GM12891 (cell line): Measurements from ENCODE around the gene TCEAL1.

Source experiments
- POLR2A ChIP-seq: IDR thresholded peaks from 2 replicates; pipeline ENCODE4 v1.6.1; 2011; ENCODE audit warnings: low read depth, low read length, control low read depth
- POLR2AphosphoS5 ChIP-seq: IDR thresholded peaks from 2 replicates; pipeline ENCODE4 v1.6.1; 2011; ENCODE audit warnings: low read depth, low read length, control low read depth
- POU2F2 ChIP-seq: IDR thresholded peaks from 2 replicates; pipeline ENCODE4 v1.6.1; 2011; ENCODE audit warnings: low read depth, mild to moderate bottlenecking, control low read depth, low read length, moderate library complexity
- TAF1 ChIP-seq: IDR thresholded peaks from 2 replicates; pipeline ENCODE4 v1.6.1; 2011; ENCODE audit warnings: low read depth, low read length, control low read depth

DNA sequence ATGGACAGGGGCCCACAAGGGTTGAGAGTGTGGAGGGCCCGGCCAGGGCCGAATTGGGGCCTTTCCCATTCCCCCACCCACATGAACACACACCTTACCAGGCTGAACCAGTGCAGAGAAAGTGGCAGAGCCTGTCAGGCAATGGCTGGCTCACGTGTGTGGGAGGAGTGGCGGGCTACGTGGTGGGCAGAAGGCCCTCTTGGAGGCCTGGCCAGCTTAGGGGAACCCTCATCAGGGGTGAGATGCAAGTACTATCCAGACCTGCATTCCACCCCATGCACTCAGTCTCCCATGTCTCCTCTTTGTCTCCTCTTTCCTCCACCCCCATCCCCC, 42.5 kb upstream of the TCEAL1 start:
- TF ChIP-seq POLR2A: no peak
- no peak for TF ChIP-seq POLR2AphosphoS5
- no peak for TF ChIP-seq TAF1
- no peak for TF ChIP-seq POU2F2
